ENCODE measurements around the gene RRAS2.

DNA sequence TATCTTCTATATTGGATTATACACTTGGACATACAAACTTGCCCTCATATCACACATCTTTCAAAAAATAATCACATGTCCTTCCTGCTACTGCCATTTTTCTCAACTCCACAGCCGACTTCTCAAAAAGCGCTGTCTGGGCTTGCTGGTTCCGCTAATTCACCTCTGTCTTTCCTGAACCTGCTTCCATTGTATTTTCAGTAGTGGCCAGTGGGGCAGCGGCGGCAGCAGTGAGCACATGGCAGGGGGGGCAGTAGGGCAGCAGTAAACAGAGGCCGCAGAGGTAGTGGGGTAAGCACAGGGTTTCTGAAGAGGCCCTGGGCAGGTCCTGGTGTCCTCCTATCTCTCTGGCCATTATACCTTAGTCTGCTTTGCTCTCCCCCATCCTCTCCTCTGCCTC is 126.3 kb downstream of the RRAS2 start:
- TF ChIP-seq POLR2A (IDR thresholded peaks at IDR 0.05) (no peak), EP300 (IDR thresholded peaks at IDR 0.05) (no peak), POLR2AphosphoS5 (IDR thresholded peaks at IDR 0.05) (no peak)
- TF ChIP-seq, protein P1, sequence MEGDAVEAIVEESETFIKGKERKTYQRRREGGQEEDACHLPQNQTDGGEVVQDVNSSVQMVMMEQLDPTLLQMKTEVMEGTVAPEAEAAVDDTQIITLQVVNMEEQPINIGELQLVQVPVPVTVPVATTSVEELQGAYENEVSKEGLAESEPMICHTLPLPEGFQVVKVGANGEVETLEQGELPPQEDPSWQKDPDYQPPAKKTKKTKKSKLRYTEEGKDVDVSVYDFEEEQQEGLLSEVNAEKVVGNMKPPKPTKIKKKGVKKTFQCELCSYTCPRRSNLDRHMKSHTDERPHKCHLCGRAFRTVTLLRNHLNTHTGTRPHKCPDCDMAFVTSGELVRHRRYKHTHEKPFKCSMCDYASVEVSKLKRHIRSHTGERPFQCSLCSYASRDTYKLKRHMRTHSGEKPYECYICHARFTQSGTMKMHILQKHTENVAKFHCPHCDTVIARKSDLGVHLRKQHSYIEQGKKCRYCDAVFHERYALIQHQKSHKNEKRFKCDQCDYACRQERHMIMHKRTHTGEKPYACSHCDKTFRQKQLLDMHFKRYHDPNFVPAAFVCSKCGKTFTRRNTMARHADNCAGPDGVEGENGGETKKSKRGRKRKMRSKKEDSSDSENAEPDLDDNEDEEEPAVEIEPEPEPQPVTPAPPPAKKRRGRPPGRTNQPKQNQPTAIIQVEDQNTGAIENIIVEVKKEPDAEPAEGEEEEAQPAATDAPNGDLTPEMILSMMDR (IDR thresholded peaks at IDR 0.05): no peak
